DMS 273 (cell line): ENCODE results near the gene BRK1.
"Not testable (repeated sequence)": the region's sequence is repeated elsewhere in the genome, so short reads cannot be mapped to it uniquely, and the experiment has no call there.

ENCODE experiments used
- DNase-seq: peaks from one replicate; lab custom pipeline; 2025; ENCODE audit not compliant: unreplicated experiment; lab: John Stamatoyannopoulos, UW

Gene BRK1

GRCh38 chr3:10176150-10176549, 60.7 kb downstream of the BRK1 start:
- not testable (repeated sequence) for DNase-seq
